G401 (cell line): ENCODE data around the gene TGFB2. TPM values are rescaled to one million over a fixed set of nuclear protein-coding genes. Genes with fewer than 3 reads are reported as not detected.

Experiments
- DNase-seq: peaks from one replicate; pipeline ENCODE4 v3.0.0-alpha.2; 2015; ENCODE audit warnings: low spot score
- in situ Hi-C: cut with HindIII; loops from 2 replicates; pipeline ENCODE4 v1.10.0; 2016; ENCODE audit warnings: low sequenced_read_pairs, mixed read lengths
- total RNA-seq: library from RNA; depleted of rRNA; stranded (reverse); fragments of >200 nt; shearing (Covaris generic); gene quantifications from 2 replicates; pipeline ENCODE4 v1.2.3, GENCODE V29; 2014

The TGFB2 gene
- total RNA-seq, 1 experiment from 2014 or later, result 0.27 TPM

GRCh38 chr1:218409946-218410510, 64.9 kb downstream of the TGFB2 start:
- in situ Hi-C loops, result no loop called here
- DNase-seq, result no peak

DNA sequence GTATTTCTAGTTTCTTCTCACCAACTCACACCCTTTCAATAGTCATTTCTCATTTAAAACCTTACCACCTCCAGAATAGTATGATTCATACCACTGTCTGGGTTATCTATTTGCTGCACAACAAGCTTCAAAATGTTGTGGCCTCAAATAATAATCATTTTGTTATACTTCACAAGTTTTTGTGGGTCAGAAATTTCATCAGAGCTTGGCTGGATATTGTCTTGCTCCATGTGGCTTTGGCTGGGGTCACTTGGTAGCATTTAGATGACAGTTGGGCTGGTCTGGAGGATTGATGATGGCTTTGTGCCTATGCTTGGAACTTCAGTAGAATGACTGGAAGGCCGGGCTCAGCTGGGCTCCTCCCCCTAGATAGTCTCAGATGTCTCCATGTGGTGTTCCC, 66.0 kb downstream of the TGFB2 start:
- in situ Hi-C loops, result no loop called here
- no peak for DNase-seq

DNA sequence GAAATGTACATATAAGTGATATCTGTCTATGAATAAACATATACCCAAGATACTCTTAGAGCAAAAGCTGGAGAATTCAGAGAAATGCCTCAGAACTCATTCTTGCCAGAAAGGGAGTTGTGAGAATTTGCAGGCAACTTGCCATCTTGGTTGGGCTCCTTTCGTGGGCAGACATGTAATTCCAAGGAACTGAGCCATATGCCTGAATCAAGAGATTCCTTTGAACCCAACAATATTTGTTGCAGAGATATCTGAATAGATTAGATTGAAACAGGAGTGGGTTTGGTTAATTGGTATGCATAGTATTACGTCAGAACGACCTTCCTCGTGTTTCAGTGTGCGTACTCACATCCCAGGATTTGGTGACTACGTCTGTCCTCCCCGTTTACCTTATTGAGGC, 67.0 kb downstream of the TGFB2 start:
- DNase-seq, result no peak
- in situ Hi-C loops, result no loop called here

DNA sequence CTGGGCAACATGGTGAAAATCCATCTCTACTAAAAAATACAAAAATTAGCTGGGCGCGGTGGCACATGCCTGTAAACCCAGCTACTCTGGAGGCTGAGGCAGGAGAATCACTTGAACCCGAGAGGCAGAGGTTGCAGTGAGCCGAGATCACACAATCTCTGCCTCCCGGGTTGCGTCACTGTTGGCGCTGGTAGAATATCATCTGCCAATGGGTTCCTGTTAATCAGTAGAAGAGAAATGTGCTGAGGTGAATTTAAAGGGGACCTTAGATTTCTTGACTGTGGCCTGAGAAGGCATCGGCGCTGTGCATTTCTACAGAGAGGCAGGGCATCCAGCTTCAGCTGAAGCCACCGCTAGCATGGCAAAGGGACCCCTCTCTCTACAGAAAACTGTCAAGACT, 68.0 kb downstream of the TGFB2 start:
- no peak for DNase-seq
- in situ Hi-C loops, result no loop called here

DNA sequence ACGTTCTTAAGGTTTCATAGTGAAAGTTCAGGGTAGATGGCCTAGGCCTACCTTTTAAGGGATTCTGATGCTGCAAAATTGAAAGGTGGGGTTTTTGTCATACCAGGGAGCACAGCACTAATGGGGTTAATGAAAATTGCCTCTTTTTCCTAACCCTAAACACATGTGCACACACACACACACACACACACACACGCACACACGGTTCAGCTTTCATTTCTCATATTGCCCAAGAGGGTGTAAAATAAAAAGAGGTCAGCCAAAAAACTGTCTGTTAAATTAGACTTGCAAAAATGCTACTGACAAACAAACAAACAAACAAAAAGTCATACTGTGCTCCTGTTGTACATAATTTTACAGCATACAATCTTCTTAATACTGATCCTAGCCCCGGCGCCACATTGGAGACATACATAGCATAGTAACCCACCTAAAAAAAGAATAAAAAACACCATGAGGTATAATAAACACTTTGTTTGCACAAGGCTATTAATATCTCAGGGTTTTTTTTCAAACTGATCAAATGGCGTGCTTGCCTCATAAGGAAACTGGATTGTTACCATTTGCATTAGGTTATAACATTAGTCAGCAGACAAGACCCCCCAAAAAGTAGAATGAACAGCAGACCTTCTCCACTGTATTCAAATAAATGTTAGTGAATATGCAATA, 69.1 kb downstream of the TGFB2 start:
- in situ Hi-C loops, result no loop called here
- no peak for DNase-seq

DNA sequence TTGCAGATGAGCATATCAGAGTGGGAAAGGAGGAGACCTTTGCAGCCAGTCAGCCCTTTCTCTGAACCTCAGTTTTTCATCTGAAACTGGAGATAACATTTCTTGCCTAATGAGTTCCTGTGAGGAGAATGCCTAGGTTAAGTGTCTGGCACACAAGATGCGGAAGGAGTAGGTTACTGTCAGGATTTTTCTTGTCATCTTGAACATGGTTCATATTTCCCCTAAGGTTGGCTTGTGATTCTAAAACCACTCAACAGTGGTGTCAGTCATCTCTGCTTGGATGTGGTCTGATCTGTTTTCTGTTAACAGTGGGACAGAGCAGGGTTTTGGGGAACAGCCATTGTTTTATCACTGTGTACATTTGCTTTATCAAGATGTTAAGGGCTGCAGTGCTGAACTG, 70.6 kb downstream of the TGFB2 start:
- in situ Hi-C loops, result no loop called here

DNA sequence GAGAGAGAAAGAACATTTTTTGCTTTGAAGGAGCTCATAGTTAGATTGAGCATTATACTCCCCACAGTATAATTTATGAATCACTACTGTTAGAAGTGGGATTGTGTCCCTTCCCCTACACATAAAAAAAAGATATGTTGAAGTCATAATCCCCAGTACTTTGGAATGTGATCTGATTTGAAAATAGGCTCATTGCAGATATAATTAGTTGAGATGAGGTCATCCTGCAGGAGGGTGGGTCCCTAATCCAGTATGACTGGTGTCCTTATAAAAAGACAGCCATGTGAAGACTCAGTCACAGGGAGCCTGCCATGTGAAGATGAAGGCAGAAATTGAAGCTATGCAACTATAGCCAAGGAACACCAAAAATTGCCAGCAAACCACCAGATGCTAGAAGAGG, 76.4 kb downstream of the TGFB2 start:
- DNase-seq, result no peak
- in situ Hi-C loops, result no loop called here

More for the DNA sequence above, 70.6 kb downstream of the TGFB2 start:
- no peak for DNase-seq

DNA sequence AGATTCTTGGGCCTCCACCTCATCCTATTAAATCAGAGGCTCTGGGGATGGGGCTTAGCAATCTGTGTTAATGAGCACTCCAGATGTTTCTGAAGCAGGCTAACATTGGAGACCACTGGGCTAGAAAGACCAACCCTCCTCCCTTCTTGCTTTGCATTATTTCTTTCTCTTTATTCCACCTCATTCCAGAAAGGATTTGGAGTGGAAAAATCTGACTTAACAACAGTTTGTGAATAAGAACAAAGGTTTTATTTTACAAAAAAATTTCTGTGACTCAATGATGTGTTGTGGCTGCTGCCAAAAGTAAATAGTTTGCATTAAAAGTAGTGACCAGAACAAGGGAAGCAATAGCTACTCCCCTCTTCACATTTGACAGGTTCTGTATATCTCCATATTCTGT, 79.4 kb downstream of the TGFB2 start:
- DNase-seq, result no peak
- in situ Hi-C loops, result no loop called here

- DNase-seq, result no peak
- in situ Hi-C loops, result no loop called here
These were observed 80.7 kb downstream of the TGFB2 start for GRCh38 chr1:218425647-218426342.

GRCh38 chr1:218426343-218426657, 81.2 kb downstream of the TGFB2 start:
- DNase-seq, result peak; percentile 12

DNA sequence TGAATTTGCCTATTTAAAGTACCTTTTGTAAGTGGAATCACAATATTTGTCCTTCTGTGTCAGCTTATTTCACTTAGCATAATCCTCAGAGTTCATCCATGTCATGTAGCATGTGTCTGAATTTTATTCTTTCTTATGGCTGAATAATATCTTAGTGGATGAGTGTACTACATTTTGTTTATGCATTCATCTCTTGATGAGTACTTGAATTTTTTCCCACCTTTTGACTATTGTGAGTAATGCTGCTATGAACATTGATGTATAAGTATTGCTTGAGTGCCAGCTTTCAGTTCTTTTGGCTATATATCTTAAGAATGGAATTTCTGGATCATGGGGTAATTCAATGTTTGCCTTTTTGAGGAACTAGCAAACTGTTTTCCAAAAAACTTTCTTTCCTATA, 84.2 kb downstream of the TGFB2 start:
- no peak for DNase-seq
- in situ Hi-C loops, result no loop called here

More at GRCh38 chr1:218426343-218426657, 81.2 kb downstream of the TGFB2 start:
- in situ Hi-C loops, result no loop called here

- no peak for DNase-seq
- in situ Hi-C loops, result no loop called here
These were observed 85.2 kb downstream of the TGFB2 start for GRCh38 chr1:218430346-218430745.

- DNase-seq, result no peak
- in situ Hi-C loops, result no loop called here
These were observed 85.7 kb downstream of the TGFB2 start for GRCh38 chr1:218430822-218431221.

- DNase-seq, result no peak
- in situ Hi-C loops, result no loop called here
These were observed 86.3 kb downstream of the TGFB2 start for GRCh38 chr1:218431476-218431875.

DNA sequence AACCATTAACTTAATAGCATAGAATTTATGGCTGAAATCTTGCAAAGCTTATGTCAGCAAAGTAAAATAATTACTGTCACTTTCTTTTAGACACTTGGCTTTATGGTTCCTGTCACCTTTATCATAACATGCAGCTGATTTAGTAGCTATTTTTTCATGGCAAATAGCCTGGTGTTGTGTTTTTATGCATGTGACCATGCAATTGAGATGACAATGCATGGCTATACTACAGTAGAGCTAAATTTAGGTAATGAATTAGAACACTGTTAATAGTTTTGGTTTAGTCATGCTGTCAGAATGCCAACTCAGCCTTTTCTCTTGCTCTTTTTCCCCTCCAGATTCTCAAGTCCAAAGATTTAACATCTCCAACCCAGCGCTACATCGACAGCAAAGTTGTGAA, 88.6 kb downstream of the TGFB2 start:
- DNase-seq, result no peak
- in situ Hi-C loops, result no loop called here

DNA sequence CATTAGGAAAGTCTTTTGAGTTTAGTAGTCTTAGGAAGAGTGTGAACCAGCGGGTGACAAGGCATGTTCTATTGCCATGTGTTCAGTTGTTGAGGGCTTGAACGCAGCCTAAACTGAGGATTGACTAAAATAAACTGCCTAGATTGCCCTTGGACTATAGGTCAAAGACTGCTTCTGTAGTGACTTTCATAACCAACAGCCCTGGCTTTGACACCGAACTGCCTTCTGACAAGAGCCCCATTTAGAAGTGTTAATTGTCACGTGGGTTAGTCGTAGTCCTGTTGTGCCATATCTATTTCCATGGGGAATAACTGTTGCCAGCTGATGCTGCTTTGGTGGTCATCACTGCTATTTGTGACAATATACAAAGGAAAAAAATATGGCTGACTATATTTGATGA, 90.4 kb downstream of the TGFB2 start:
- DNase-seq, result no peak
- in situ Hi-C loops, result no loop called here

GRCh38 chr1:218436346-218436745, 91.2 kb downstream of the TGFB2 start:
- in situ Hi-C loops, result no loop called here
- DNase-seq, result no peak

DNA sequence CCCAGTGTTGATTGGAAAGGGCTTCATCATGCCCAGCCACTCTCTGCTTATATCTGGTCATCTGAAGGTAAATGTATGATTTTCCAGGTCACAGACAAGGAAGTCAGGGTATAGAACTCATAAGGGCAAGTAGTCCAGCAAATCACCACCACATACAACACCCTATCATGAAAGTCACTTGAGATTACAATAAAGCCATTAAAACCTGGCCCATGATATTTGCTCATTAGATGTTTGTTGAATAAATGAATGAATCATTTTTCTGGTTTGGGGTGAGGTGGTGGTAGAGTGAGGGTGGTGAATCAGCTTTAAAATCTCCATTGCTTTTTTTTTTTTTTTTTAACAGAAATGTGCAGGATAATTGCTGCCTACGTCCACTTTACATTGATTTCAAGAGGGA, 91.9 kb downstream of the TGFB2 start:
- in situ Hi-C loops, result no loop called here
- DNase-seq, result no peak

DNA sequence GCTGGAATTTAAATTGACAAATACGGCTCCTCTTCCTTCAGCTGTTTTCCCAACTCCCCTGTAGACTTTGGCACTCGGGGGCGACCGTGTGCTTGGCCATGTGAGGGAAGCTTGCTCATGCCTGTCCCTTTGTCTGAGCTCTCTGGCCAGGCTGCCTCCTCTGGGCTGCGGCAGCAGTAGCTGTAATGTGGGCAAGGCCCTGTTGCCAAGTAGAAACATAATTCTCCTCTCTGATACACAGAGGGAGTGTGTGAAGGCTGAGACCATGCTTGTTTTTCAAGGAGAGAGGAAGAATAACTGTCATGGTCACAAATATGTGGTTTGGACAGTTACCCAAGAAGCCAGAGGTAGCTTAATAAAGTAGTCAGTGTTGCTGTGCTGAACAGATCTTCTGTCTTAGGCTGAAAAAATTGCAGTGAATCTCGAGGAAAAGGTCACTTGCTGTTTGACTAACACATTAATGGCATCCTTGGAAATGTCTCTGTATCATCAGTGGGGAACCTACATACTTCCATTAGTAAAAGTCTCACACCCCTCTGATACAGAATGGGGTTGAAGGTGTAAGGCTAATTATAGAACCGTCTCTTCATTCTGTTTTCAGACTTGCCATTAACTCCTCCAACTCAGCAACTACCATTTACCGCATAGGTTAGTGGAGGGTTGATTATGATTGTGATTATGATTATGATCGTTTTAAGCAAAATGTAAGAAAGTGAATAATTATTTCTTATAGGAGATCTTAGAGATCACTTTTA, 94.6 kb downstream of the TGFB2 start:
- in situ Hi-C loops, result no loop called here
- DNase-seq, result peak; percentile 4

DNA sequence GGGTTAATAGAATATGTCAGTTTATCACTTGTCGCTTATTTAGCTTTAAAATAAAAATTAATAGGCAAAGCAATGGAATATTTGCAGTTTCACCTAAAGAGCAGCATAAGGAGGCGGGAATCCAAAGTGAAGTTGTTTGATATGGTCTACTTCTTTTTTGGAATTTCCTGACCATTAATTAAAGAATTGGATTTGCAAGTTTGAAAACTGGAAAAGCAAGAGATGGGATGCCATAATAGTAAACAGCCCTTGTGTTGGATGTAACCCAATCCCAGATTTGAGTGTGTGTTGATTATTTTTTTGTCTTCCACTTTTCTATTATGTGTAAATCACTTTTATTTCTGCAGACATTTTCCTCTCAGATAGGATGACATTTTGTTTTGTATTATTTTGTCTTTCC, 98.1 kb downstream of the TGFB2 start:
- in situ Hi-C loops, result no loop called here
- DNase-seq, result no peak
